Measurements from ENCODE around the gene OR2T6.
A peak's percentile ranks its signal among the peaks of the same experiment; 100 is the strongest.

The OR2T6 gene

GRCh38 chr1:248393050-248393449 lies 17.5 kb downstream of the OR2T6 start:
- H3K79me2 ChIP-seq (ENCODE audit: control insufficient read depth, insufficient read depth, low read length), result no peaks in the 10 kb centered on the region
- H3K27me3 ChIP-seq (ENCODE audit: insufficient read depth, low read length, poor library complexity), result no peaks in the 10 kb centered on the region
- DNase-seq, result no peak
- no peak overlapping the region for H3K18ac ChIP-seq (ENCODE audit: low read length)
- H3K79me1 ChIP-seq (ENCODE audit: low read length), result no peaks in the 10 kb centered on the region
- H3K56ac ChIP-seq (ENCODE audit: low read length), result no peak overlapping the region
- H3K9ac ChIP-seq (ENCODE audit: low read length), result no peak overlapping the region
- no peak overlapping the region for H2AK5ac ChIP-seq (ENCODE audit: low read length)
- H4K8ac ChIP-seq (ENCODE audit: low read depth, low read length), result no peak overlapping the region
- H4K5ac ChIP-seq (ENCODE audit: low read length), result no peak overlapping the region
- no peak overlapping the region for H3K4ac ChIP-seq (ENCODE audit: low read depth, low read length)
- H3K4me1 ChIP-seq (ENCODE audit: control insufficient read depth, low read depth, low read length), result no peaks in the 10 kb centered on the region
- no peak overlapping the region for H2BK120ac ChIP-seq (ENCODE audit: low read depth, low read length)
- H3K4me3 ChIP-seq (ENCODE audit: low read length), result no peak overlapping the region
- no peaks in the 10 kb centered on the region for H3K36me3 ChIP-seq (ENCODE audit: control insufficient read depth, insufficient read depth, low read length)
- WGBS (ENCODE audit: extremely low coverage, insufficient coverage, low lambda C conversion rate), result no CpG with 5 or more reads among the region's 2 CpGs
- H3K27ac ChIP-seq (ENCODE audit: low read depth, low read length), result no peak overlapping the region
- H3K23ac ChIP-seq (ENCODE audit: low read length), result no peak overlapping the region
- no peak overlapping the region for H2BK15ac ChIP-seq (replicated peaks; ENCODE audit: low read depth)
- H2BK5ac ChIP-seq (ENCODE audit: low read length), result no peak overlapping the region
- no peak overlapping the region for H3K4me2 ChIP-seq (ENCODE audit: low read length)

- Histone ChIP-seq H3K56ac (ENCODE audit: low read length) (no peak within 1 kb of the TSS), H3K27me3 (ENCODE audit: insufficient read depth, low read length, poor library complexity) (no peaks in the 10 kb centered on the region), H3K4me2 (ENCODE audit: low read length) (no peak within 1 kb of the TSS), H3K27ac (ENCODE audit: low read depth, low read length) (no peak within 1 kb of the TSS), H3K4me3 (ENCODE audit: low read length) (peak within 1 kb of the TSS; percentile 7), H3K4ac (ENCODE audit: low read depth, low read length) (no peak within 1 kb of the TSS), H2AK5ac (ENCODE audit: low read length) (no peak within 1 kb of the TSS), H3K9ac (ENCODE audit: low read length) (no peak within 1 kb of the TSS), H3K23ac (ENCODE audit: low read length) (no peak within 1 kb of the TSS), H3K79me2 (ENCODE audit: control insufficient read depth, insufficient read depth, low read length) (no peaks in the 10 kb centered on the region), H3K4me1 (ENCODE audit: control insufficient read depth, low read depth, low read length) (no peaks in the 10 kb centered on the region), H2BK15ac (replicated peaks; ENCODE audit: low read depth) (no peak within 1 kb of the TSS), H4K5ac (ENCODE audit: low read length) (no peak within 1 kb of the TSS), H3K18ac (ENCODE audit: low read length) (no peak within 1 kb of the TSS), H2BK5ac (ENCODE audit: low read length) (no peak within 1 kb of the TSS), H2BK120ac (ENCODE audit: low read depth, low read length) (no peak within 1 kb of the TSS), H3K79me1 (ENCODE audit: low read length) (no peaks in the 10 kb centered on the region), H4K8ac (ENCODE audit: low read depth, low read length) (no peak within 1 kb of the TSS), H3K36me3 (ENCODE audit: control insufficient read depth, insufficient read depth, low read length) (no peaks in the 10 kb centered on the region)
- DNase-seq, result no peak
- WGBS (ENCODE audit: extremely low coverage, insufficient coverage, low lambda C conversion rate), result no CpG with 5 or more reads among the region's 3 CpGs
These were observed 27.2 kb downstream of the OR2T6 start, which contains the start of gene OR2T1 for GRCh38 chr1:248402748-248403147. OR2T1 (plus strand) TSS chr1:248403048; CDS start chr1:248406148, 3,100 bp downstream.

GRCh38 chr1:248404024-248404423 lies 28.5 kb downstream of the OR2T6 start:
- Histone ChIP-seq H4K8ac (ENCODE audit: low read depth, low read length) (no peak overlapping the region), H3K36me3 (ENCODE audit: control insufficient read depth, insufficient read depth, low read length) (no peaks in the 10 kb centered on the region), H2BK120ac (ENCODE audit: low read depth, low read length) (no peak overlapping the region), H4K5ac (ENCODE audit: low read length) (no peak overlapping the region), H3K56ac (ENCODE audit: low read length) (no peak overlapping the region), H3K9ac (ENCODE audit: low read length) (no peak overlapping the region), H3K4me1 (ENCODE audit: control insufficient read depth, low read depth, low read length) (no peaks in the 10 kb centered on the region), H3K27ac (ENCODE audit: low read depth, low read length) (no peak overlapping the region), H3K79me1 (ENCODE audit: low read length) (no peaks in the 10 kb centered on the region), H2AK5ac (ENCODE audit: low read length) (no peak overlapping the region), H2BK15ac (replicated peaks; ENCODE audit: low read depth) (no peak overlapping the region), H3K27me3 (ENCODE audit: insufficient read depth, low read length, poor library complexity) (no peaks in the 10 kb centered on the region), H3K79me2 (ENCODE audit: control insufficient read depth, insufficient read depth, low read length) (no peaks in the 10 kb centered on the region), H3K18ac (ENCODE audit: low read length) (no peak overlapping the region), H3K4me3 (ENCODE audit: low read length) (no peak overlapping the region), H2BK5ac (ENCODE audit: low read length) (no peak overlapping the region), H3K4ac (ENCODE audit: low read depth, low read length) (no peak overlapping the region), H3K4me2 (ENCODE audit: low read length) (no peak overlapping the region), H3K23ac (ENCODE audit: low read length) (no peak overlapping the region)
- DNase-seq, result peak; percentile 72
- no CpG with 5 or more reads among the region's 6 CpGs for WGBS (ENCODE audit: extremely low coverage, insufficient coverage, low lambda C conversion rate)

GRCh38 chr1:248406721-248407692 lies 31.5 kb downstream of the OR2T6 start:
- Histone ChIP-seq H3K27me3 (ENCODE audit: insufficient read depth, low read length, poor library complexity) (no peaks in the 10 kb centered on the region), H3K4me2 (ENCODE audit: low read length) (no peak overlapping the region), H3K23ac (ENCODE audit: low read length) (no peak overlapping the region), H3K4me1 (ENCODE audit: control insufficient read depth, low read depth, low read length) (no peaks in the 10 kb centered on the region), H2BK5ac (ENCODE audit: low read length) (no peak overlapping the region), H2BK15ac (replicated peaks; ENCODE audit: low read depth) (no peak overlapping the region), H3K56ac (ENCODE audit: low read length) (no peak overlapping the region), H3K27ac (ENCODE audit: low read depth, low read length) (no peak overlapping the region), H2BK120ac (ENCODE audit: low read depth, low read length) (no peak overlapping the region), H2AK5ac (ENCODE audit: low read length) (no peak overlapping the region), H3K9ac (ENCODE audit: low read length) (no peak overlapping the region), H4K8ac (ENCODE audit: low read depth, low read length) (no peak overlapping the region), H4K5ac (ENCODE audit: low read length) (no peak overlapping the region), H3K4me3 (ENCODE audit: low read length) (no peak overlapping the region), H3K79me1 (ENCODE audit: low read length) (no peaks in the 10 kb centered on the region), H3K18ac (ENCODE audit: low read length) (no peak overlapping the region), H3K79me2 (ENCODE audit: control insufficient read depth, insufficient read depth, low read length) (no peaks in the 10 kb centered on the region), H3K36me3 (ENCODE audit: control insufficient read depth, insufficient read depth, low read length) (no peaks in the 10 kb centered on the region), H3K4ac (ENCODE audit: low read depth, low read length) (no peak overlapping the region)
- no peak for DNase-seq
- no CpG with 5 or more reads among the region's 8 CpGs for WGBS (ENCODE audit: extremely low coverage, insufficient coverage, low lambda C conversion rate)

- Histone ChIP-seq H2BK5ac (ENCODE audit: low read length) (no peak overlapping the region), H3K23ac (ENCODE audit: low read length) (no peak overlapping the region), H4K8ac (ENCODE audit: low read depth, low read length) (no peak overlapping the region), H3K4me2 (ENCODE audit: low read length) (no peak overlapping the region), H3K4me1 (ENCODE audit: control insufficient read depth, low read depth, low read length) (no peaks in the 10 kb centered on the region), H2BK15ac (replicated peaks; ENCODE audit: low read depth) (no peak overlapping the region), H4K5ac (ENCODE audit: low read length) (no peak overlapping the region), H3K56ac (ENCODE audit: low read length) (no peak overlapping the region), H3K79me1 (ENCODE audit: low read length) (no peaks in the 10 kb centered on the region), H3K18ac (ENCODE audit: low read length) (no peak overlapping the region), H2BK120ac (ENCODE audit: low read depth, low read length) (no peak overlapping the region), H2AK5ac (ENCODE audit: low read length) (no peak overlapping the region), H3K4me3 (ENCODE audit: low read length) (no peak overlapping the region), H3K79me2 (ENCODE audit: control insufficient read depth, insufficient read depth, low read length) (no peaks in the 10 kb centered on the region), H3K36me3 (ENCODE audit: control insufficient read depth, insufficient read depth, low read length) (no peaks in the 10 kb centered on the region), H3K4ac (ENCODE audit: low read depth, low read length) (no peak overlapping the region), H3K27ac (ENCODE audit: low read depth, low read length) (no peak overlapping the region), H3K27me3 (ENCODE audit: insufficient read depth, low read length, poor library complexity) (no peaks in the 10 kb centered on the region), H3K9ac (ENCODE audit: low read length) (no peak overlapping the region)
- no peak for DNase-seq
- no CpG with 5 or more reads among the region's 3 CpGs for WGBS (ENCODE audit: extremely low coverage, insufficient coverage, low lambda C conversion rate)
These were observed 40.7 kb downstream of the OR2T6 start for GRCh38 chr1:248416226-248416625.

Measured in mesendoderm (in vitro differentiated cells).